ENCODE results near the gene AURKAIP1.

DNA sequence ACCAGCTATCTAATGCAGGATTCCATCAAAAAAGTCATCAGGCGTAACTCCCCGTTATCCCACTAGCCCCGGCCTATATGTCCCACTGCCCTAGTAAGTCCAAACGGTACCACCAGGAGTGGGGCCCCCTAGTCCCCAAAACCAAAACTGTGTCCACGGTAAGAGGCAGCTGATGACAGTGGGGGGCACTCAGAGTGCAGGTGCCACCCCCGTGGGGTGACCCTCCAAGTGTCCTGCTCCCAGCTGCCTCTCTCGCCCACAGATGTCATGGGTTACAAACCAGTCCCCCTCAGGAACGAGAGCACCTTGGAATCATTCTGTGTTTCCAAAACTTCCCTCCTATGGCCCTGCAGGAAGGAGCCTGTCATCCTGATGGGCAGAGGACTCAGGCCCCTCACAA lies 10.9 kb upstream of the AURKAIP1 start:
- TF ChIP-seq, protein P1, sequence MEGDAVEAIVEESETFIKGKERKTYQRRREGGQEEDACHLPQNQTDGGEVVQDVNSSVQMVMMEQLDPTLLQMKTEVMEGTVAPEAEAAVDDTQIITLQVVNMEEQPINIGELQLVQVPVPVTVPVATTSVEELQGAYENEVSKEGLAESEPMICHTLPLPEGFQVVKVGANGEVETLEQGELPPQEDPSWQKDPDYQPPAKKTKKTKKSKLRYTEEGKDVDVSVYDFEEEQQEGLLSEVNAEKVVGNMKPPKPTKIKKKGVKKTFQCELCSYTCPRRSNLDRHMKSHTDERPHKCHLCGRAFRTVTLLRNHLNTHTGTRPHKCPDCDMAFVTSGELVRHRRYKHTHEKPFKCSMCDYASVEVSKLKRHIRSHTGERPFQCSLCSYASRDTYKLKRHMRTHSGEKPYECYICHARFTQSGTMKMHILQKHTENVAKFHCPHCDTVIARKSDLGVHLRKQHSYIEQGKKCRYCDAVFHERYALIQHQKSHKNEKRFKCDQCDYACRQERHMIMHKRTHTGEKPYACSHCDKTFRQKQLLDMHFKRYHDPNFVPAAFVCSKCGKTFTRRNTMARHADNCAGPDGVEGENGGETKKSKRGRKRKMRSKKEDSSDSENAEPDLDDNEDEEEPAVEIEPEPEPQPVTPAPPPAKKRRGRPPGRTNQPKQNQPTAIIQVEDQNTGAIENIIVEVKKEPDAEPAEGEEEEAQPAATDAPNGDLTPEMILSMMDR (IDR thresholded peaks at IDR 0.05; ENCODE audit: poor library complexity, severe bottlenecking) = no peak
- TF ChIP-seq MXI1 (conservative IDR thresholded peaks at IDR 0.05; ENCODE audit: poor library complexity, severe bottlenecking) = no peak

Data from neural cell (in vitro differentiated cells).